HG02970 (cell line): ENCODE results near the gene WNK2.

Source experiments
- ATAC-seq: cut with Tn5 transposase; IDR thresholded peaks from one replicate; pipeline ENCODE4 v1.9.1; 2021; ENCODE audit warnings: mild to moderate bottlenecking, moderate library complexity, moderate number of reproducible peaks; ENCODE audit not compliant: unreplicated experiment, low FRiP score

The WNK2 gene

GRCh38 chr9:93184432-93185265, 710 bp downstream of the WNK2 start:
- no peak for ATAC-seq

GRCh38 chr9:93185266-93186214, 1.6 kb downstream of the WNK2 start:
- no peak for ATAC-seq

GRCh38 chr9:93186215-93186945, 2.4 kb downstream of the WNK2 start:
- no peak for ATAC-seq

- ATAC-seq: no peak
Measured at GRCh38 chr9:93187047-93187446, 3.1 kb downstream of the WNK2 start.

- ATAC-seq: no peak
Measured at GRCh38 chr9:93187574-93187973, 3.6 kb downstream of the WNK2 start.

- no peak for ATAC-seq
Measured at GRCh38 chr9:93188426-93189368, 4.8 kb downstream of the WNK2 start.

- no peak for ATAC-seq
Measured at GRCh38 chr9:93189369-93190132, 5.6 kb downstream of the WNK2 start.

- ATAC-seq: no peak
Measured at GRCh38 chr9:93190133-93190525, 6.2 kb downstream of the WNK2 start.

GRCh38 chr9:93190656-93191353, 6.9 kb downstream of the WNK2 start:
- no peak for ATAC-seq

GRCh38 chr9:93191354-93191660, 7.4 kb downstream of the WNK2 start:
- no peak for ATAC-seq

- no peak for ATAC-seq
Measured at GRCh38 chr9:93192721-93193387, 8.9 kb downstream of the WNK2 start.

- no peak for ATAC-seq
Measured at GRCh38 chr9:93193388-93194220, 9.7 kb downstream of the WNK2 start.

- ATAC-seq: no peak
Measured at GRCh38 chr9:93194221-93194625, 10.3 kb downstream of the WNK2 start.

- ATAC-seq: no peak
Measured at GRCh38 chr9:93194641-93195040, 10.7 kb downstream of the WNK2 start.

- ATAC-seq: no peak
Measured at GRCh38 chr9:93196096-93197055, 12.4 kb downstream of the WNK2 start.

GRCh38 chr9:93197670-93198069, 13.7 kb downstream of the WNK2 start:
- ATAC-seq: no peak
